IMR-90 (cell line): ENCODE data around the gene EIF3K. TPM values are rescaled to one million over a fixed set of nuclear protein-coding genes. Genes with fewer than 3 reads are reported as not detected.
"Not testable (repeated sequence)": the region's sequence is repeated elsewhere in the genome, so short reads cannot be mapped to it uniquely, and the experiment has no call there.

ENCODE experiments used
- ATAC-seq: fragments of 200-7000 bp; cut with Tn5 transposase; 2 replicates; pipeline ENCODE4 v1.9.1; 2020; ENCODE audit warnings: low read depth, mild to moderate bottlenecking, moderate library complexity
- BruUV-seq: library from RNA; stranded (reverse); fragments of 400-500 nt; replicated peaks from 2 replicates; lab custom pipeline; 2021; lab: Mats Ljungman, UMichigan
- CTCF ChIA-PET: fragments of 300-600 bp; formaldehyde crosslinking; extraction: SDS; loops from one replicate; lab custom pipeline; 2021; ENCODE audit warnings: antibody characterized with exemption; lab: Yijun Ruan, JAX
- POLR2A ChIA-PET: fragments of 300-600 bp; sonication (Branson Sonifier 250); formaldehyde crosslinking; loops from one replicate; lab custom pipeline; 2022; ENCODE audit warnings: antibody characterized with exemption; ENCODE audit not compliant: unreplicated experiment; lab: Charles Lee
- DNase-seq: peaks from one replicate; pipeline ENCODE4 v3.0.0; 2013
- H2AFZ ChIP-seq: replicated peaks from 2 replicates; pipeline ENCODE3; 2013; ENCODE audit warnings: low read length, mild to moderate bottlenecking; ENCODE audit not compliant: poor library complexity
- H2AK5ac ChIP-seq: 2 replicates; pipeline ENCODE4 v1.6.1; 2013; ENCODE audit warnings: low read depth, low read length, inconsistent platforms
- H2AK9ac ChIP-seq: replicated peaks from 2 replicates; pipeline ENCODE3; 2013; ENCODE audit warnings: mild to moderate bottlenecking, low read depth, low read length, moderate library complexity; ENCODE audit not compliant: poor library complexity
- H2BK120ac ChIP-seq: 2 replicates; pipeline ENCODE4 v1.6.1; 2013; ENCODE audit warnings: low read depth, low read length, inconsistent platforms
- H2BK15ac ChIP-seq: 3 replicates; pipeline ENCODE4 v1.6.1; 2013; ENCODE audit warnings: low read depth, low read length, inconsistent platforms
- H2BK20ac ChIP-seq: 2 replicates; pipeline ENCODE4 v1.6.1; 2013; ENCODE audit warnings: low read depth, mild to moderate bottlenecking, inconsistent platforms, low read length, moderate library complexity
- H2BK5ac ChIP-seq: 2 replicates; pipeline ENCODE4 v1.6.1; 2013; ENCODE audit warnings: mild to moderate bottlenecking, low read depth, low read length, inconsistent platforms; ENCODE audit not compliant: poor library complexity, severe bottlenecking
- H3K14ac ChIP-seq: replicated peaks from 2 replicates; pipeline ENCODE4 v1.6.1; 2013; ENCODE audit warnings: low read depth, low read length, inconsistent platforms
- H3K18ac ChIP-seq: 2 replicates; pipeline ENCODE4 v1.6.1; 2013; ENCODE audit warnings: low read depth, low read length, control low read depth
- H3K23ac ChIP-seq: 2 replicates; pipeline ENCODE4 v1.6.1; 2013; ENCODE audit warnings: low read depth, low read length, inconsistent platforms
- H3K27ac ChIP-seq: 2 replicates; pipeline ENCODE4 v1.5.1; 2013; ENCODE audit warnings: mild to moderate bottlenecking, control low read depth, low read length; ENCODE audit not compliant: insufficient read depth
- H3K27me3 ChIP-seq: 2 replicates; pipeline ENCODE4 v1.6.1; 2013; ENCODE audit warnings: low read length; ENCODE audit not compliant: control insufficient read depth, insufficient read depth
- H3K36me3 ChIP-seq: 2 replicates; pipeline ENCODE4 v1.6.1; 2013; ENCODE audit warnings: low read length, mixed read lengths; ENCODE audit not compliant: control insufficient read depth, insufficient read depth
- H3K4ac ChIP-seq: 2 replicates; pipeline ENCODE4 v1.6.1; 2013; ENCODE audit warnings: low read depth, low read length, inconsistent platforms
- H3K4me1 ChIP-seq: 2 replicates; pipeline ENCODE4 v1.6.1; 2013; ENCODE audit warnings: low read length, mixed read lengths; ENCODE audit not compliant: control insufficient read depth, insufficient read depth
- H3K4me2 ChIP-seq: 2 replicates; pipeline ENCODE4 v1.6.1; 2013; ENCODE audit warnings: low read depth, mild to moderate bottlenecking, control low read depth, low read length, moderate library complexity
- H3K4me3 ChIP-seq: 2 replicates; pipeline ENCODE4 v1.5.1; 2013; ENCODE audit warnings: low read depth, mild to moderate bottlenecking, control low read depth, low read length, moderate library complexity; ENCODE audit not compliant: insufficient read depth
- H3K56ac ChIP-seq: 2 replicates; pipeline ENCODE4 v1.6.1; 2013; ENCODE audit warnings: low read length, inconsistent platforms; ENCODE audit not compliant: insufficient read depth; ENCODE audit errors: extremely low read depth
- H3K79me1 ChIP-seq, 2 experiments: 2 replicates each; pipeline ENCODE4 v1.6.1; 2013; ENCODE audit warnings: low read length in 2 of 2, inconsistent platforms in 1 of 2, low read depth in 1 of 2
- H3K9ac ChIP-seq: 2 replicates; pipeline ENCODE4 v1.6.1; 2013; ENCODE audit warnings: low read depth, low read length, control low read depth
- H3K9me1 ChIP-seq: 2 replicates; pipeline ENCODE4 v1.6.1; 2013; ENCODE audit warnings: low read length, inconsistent platforms; ENCODE audit not compliant: insufficient read depth
- H3K9me3 ChIP-seq: 2 replicates; pipeline ENCODE4 v1.6.1; 2013; ENCODE audit warnings: low read length; ENCODE audit not compliant: control insufficient read depth, insufficient read depth
- H4K20me1 ChIP-seq: 2 replicates; pipeline ENCODE4 v1.6.1; 2013; ENCODE audit warnings: low read length, inconsistent platforms; ENCODE audit not compliant: insufficient read depth
- H4K5ac ChIP-seq: 2 replicates; pipeline ENCODE4 v1.6.1; 2013; ENCODE audit warnings: mild to moderate bottlenecking, low read depth, low read length, control low read depth
- H4K8ac ChIP-seq, 2 experiments: 2 replicates each; pipeline ENCODE4 v1.6.1; 2013; ENCODE audit warnings: low read depth in 2 of 2, low read length in 2 of 2, control low read depth in 1 of 2, inconsistent platforms in 1 of 2
- H4K91ac ChIP-seq: 2 replicates; pipeline ENCODE4 v1.6.1; 2013; ENCODE audit warnings: low read depth, low read length, inconsistent platforms; ENCODE audit not compliant: insufficient read depth
- CEBPB ChIP-seq: IDR thresholded peaks from 2 replicates; pipeline ENCODE4 v1.6.1; 2012; ENCODE audit warnings: low read depth, low read length, improper control_type of control experiment
- WGBS, 2 experiments: methylation state at CpG; one replicate each; pipeline versions ENCODE4 v1.1.5 to v1.1.7; 2013; ENCODE audit warnings: missing lambda C conversion rate in 2 of 2; ENCODE audit not compliant: insufficient read length in 1 of 2; ENCODE audit errors: extremely low coverage in 2 of 2; 5-methylcytosine and 5-hydroxymethylcytosine counted together
- dilution Hi-C: fragments of 300-500 bp; cut with HindIII; formaldehyde crosslinking; loops from one replicate; pipeline ENCODE4 v1.14.3; 2018; ENCODE audit warnings: low sequenced_read_pairs; ENCODE audit not compliant: unreplicated experiment
- in situ Hi-C: fragments of 300-500 bp; cut with MboI; formaldehyde crosslinking; loops from 3 replicates; pipeline ENCODE4 v1.14.3; 2019; ENCODE audit warnings: low sequenced_read_pairs, inconsistent platforms, mixed read lengths
- intact Hi-C: fragments of 100-400 bp; cut with micrococcal nuclease; formaldehyde crosslinking; loops from 2 replicates; pipeline ENCODE4 v1.10.0; 2022
- polyA plus RNA-seq, 3 experiments: library from polyadenylated mRNA; depleted of rRNA; stranded (reverse); fragments of >200 nt; gene quantifications; 2 replicates each; pipeline ENCODE4 v1.2.3, GENCODE V29; 2012; ENCODE audit warnings: low replicate concordance in 1 of 3
- total RNA-seq: library from RNA; depleted of rRNA; stranded (reverse); fragments of >200 nt; gene quantifications from 2 replicates; pipeline ENCODE4 v1.2.3, GENCODE V29; 2012

The EIF3K gene
- total and polyA plus RNA-seq, 2 of the 4 experiments (the other 2 are of a cell fraction): 575 to 1,137 TPM

GRCh38 chr19:38579304-38579703 lies 39.7 kb upstream of the EIF3K start:
- H3K9ac ChIP-seq, H3K4me1 ChIP-seq, DNase-seq, H4K20me1 ChIP-seq, H2BK15ac ChIP-seq, ATAC-seq, H2AFZ ChIP-seq, H3K4ac ChIP-seq, H2BK120ac ChIP-seq, intact Hi-C loops, H4K8ac ChIP-seq, H4K5ac ChIP-seq, H3K23ac ChIP-seq, H3K18ac ChIP-seq, CTCF ChIA-PET, H2BK5ac ChIP-seq, H3K27ac ChIP-seq, H3K14ac ChIP-seq, POLR2A ChIA-PET, H3K79me1 ChIP-seq, H3K9me3 ChIP-seq, H3K4me3 ChIP-seq, dilution Hi-C loops, H3K4me2 ChIP-seq, H3K56ac ChIP-seq, in situ Hi-C loops, H3K27me3 ChIP-seq, H2BK20ac ChIP-seq, H4K91ac ChIP-seq, BruUV-seq, H2AK5ac ChIP-seq, H3K9me1 ChIP-seq, H3K36me3 ChIP-seq, H2AK9ac ChIP-seq: not testable (repeated sequence)
- peak; percentile 34; the same call in 1 of the 2 replicates for TF ChIP-seq CEBPB
- no CpG with 5 or more reads among the region's 6 CpGs for WGBS, 2 experiments
